TTC549 (cell line): ENCODE results near the gene YKT6.

ENCODE experiments used
- FAIRE-seq: peaks from 2 replicates; lab custom pipeline; 2012; peaks lifted over from hg19 to GRCh38; lab: Jason Lieb, UNC

YKT6 gene

DNA sequence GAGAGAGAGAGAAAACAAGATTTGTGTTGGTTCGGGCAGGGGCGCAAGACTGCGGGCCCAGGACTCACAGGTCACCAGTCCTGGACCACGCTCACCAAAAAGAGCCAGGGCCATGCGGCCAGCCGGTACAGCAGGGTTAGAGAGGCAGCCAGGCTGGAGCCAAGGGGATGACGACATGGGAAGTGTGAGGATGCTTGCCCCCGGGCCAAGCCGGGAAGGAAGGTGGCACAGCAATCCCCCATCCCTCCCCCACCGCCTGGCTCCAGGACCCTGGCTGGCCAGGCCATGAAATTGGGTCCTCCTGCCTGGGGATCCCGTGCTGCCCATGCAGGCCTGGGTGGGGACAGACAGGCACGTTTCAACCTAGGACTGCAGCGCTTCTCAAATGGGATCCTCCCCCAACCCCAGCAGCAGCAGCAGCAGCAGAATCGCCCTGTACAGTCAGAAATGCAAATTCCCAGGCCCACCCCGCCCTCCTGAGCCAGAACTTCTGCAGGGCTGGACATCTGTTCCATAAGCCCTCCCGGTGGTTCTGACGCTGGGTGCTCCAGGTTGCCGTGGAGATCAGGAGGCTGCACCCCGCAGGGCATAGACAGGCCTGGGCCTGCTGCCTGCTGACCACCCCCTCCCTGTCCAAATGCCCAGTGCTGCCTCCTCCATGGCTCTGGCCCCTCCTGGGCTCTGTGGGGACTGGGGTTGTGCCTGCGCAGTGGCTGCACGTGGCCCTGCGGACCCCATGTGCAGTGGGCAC lies 35.0 kb downstream of the YKT6 start:
- no peak for FAIRE-seq

DNA sequence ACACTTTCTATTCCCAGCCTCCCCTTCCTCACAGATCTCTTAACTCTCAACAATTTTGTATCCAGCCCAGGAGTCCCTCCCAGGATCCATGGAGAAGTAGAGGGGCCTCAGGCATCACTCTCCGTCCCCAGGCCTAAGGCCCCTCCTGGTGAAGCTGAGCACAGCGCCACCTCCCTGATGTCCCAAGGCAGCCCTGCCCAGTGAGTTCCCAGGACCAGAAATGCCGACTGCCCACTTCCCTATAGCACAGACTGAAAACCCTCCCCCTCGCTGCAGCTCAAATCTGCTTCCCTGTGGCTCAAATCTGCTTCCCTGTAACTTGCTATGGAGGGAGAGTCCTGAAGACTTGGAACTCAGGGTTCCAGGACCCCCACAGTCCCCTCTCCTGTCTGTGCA lies 35.6 kb downstream of the YKT6 start:
- FAIRE-seq: no peak

DNA sequence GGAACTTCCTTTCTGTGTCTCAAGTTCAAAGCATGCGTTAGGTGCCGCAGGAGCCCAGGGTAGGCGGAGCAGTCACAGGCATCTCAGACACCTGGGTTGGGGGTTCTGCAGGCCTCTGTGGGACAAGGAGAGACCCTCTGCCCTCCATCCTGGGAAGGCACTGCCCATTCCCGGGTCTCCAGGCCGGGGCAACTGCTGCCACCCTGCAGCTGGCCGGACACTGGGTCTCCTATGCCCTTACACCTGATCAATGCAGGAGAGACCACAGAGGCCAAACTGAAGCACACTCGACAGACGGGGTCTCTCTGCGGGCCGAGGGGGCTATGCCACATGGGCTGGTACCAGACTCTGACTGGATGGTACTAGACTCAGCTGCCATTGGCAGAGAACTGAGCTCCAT lies 36.9 kb downstream of the YKT6 start:
- no peak for FAIRE-seq

DNA sequence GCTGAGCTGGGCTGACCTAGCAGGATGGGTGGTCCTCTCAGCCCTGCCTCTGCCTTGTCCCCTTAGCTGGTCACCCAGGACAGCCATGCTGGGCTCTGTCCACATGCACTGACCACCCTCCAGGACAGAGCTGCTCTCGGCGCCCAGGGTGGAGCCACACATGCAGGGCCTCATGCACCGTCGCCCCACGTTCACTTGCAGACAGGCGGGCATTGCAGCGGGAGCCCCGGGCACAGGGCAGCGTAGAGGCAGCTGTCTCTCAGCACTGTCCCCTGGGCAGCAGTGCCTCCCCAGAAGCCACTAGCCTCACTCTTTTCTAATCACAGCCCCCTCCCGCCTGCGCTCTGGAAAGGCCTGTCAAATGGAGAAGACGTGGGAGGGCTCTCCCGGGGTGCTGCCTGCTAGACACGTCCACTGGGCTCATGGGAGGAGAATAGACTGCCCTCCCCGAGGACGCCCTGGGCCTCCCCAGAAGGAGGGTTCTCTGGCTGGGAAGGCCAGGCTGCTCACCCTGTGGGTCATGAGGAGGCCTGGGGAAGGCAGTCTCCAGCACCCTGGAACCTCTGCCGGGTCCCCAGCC lies 37.4 kb downstream of the YKT6 start:
- no peak for FAIRE-seq

DNA sequence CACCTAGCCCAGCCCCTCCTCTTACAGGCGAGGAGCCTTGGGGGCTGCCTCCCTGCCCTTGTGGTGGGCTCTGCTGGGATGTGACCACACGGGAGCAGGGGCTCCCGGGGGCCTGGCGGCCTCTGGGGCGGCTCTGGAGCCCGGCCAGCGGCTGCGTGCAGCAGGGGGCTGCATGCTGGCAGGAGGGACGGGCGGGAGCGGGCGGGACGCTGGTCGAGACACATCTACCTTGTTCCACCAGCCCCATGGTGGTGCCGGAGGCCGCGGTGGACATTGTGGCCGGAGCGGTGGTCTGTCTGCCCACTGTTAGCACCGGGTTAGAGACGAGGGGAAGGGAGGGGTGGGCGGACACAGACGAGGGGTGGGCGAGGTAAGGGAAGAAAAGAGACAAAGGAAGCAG lies 38.6 kb downstream of the YKT6 start:
- no peak for FAIRE-seq

DNA sequence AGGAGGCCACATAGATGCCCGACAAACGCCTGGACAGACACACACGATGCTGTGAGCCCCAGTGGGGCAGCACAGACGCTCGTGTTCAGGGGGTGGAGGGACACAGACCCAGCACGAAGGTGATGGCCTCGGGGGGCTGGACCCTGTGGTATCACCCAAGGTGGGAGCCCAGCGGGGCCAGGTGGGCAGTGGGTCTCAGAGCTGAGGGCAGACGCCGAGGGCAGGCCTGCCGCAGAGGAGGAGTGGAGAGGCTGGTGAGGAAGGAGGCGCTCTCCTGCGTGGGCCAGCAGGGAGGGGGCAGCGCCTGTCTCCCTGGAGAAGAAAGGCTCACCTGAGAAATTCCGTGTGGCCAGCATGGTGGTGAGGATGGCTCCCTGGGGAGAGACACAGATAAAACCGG lies 39.6 kb downstream of the YKT6 start:
- FAIRE-seq: no peak

DNA sequence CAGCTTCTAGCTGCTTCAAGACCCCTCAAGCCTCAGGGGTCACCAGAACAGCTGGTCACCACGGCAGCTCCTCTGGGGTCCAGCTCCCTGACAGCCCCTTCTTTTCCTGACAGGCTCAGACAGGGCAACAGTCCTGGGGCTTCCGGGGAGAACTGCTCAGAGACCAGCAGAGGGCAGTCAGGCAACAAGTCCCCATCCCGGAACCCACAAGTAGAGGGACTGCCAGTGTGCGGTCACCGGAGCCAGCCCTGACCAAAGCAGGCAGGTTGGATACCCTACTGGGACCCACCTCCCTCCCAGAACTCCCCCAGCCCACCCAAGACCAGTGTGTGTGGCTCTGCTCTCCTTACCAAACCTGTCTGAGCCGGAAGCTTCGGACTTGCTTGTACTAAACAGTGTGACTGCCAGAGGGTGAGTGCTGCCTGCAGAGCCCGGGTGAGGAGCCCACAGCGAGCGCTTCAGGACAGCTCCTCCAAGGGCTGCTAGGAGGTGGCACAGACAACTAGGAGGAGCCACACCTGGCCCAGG lies 40.3 kb downstream of the YKT6 start:
- FAIRE-seq: no peak

DNA sequence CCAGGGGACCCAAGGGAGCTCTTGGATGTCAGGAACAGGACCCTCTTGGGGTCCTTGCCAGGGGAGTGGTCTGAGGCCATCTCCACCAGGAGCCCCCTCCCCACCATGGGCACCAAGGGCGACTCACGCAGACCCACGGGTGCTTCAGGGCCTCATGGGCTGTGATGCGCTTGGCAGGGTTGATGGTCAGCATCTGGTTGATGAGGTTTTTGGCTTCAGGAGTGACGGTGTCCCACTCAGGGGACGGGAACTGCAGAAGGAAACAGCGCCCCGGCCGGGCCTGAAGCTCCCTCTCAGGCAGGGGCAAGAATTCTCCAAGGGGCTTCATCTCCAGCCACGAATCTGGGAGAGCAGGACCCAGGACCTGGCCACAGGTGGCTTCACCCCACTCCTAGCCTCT lies 41.3 kb downstream of the YKT6 start:
- FAIRE-seq: no peak

DNA sequence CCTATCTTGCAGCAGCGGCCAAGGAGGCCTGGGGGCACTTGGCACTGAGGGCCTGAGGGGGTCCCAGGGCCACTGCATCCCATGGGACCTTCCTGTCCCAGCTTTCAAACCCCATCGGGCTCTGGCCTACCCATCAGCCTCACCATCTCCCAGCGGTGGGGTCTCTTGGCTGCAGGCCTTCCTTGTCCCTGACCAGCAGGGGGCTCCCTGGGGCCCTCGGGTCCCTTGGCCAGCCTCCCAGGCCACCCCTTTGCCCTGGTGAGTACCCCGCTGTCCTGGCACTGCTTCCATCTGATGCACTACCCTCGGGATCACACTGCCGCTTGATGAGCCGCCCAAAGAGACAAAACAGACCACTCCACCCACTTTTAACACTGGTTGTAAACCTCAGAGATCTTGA lies 43.5 kb downstream of the YKT6 start:
- FAIRE-seq: no peak

DNA sequence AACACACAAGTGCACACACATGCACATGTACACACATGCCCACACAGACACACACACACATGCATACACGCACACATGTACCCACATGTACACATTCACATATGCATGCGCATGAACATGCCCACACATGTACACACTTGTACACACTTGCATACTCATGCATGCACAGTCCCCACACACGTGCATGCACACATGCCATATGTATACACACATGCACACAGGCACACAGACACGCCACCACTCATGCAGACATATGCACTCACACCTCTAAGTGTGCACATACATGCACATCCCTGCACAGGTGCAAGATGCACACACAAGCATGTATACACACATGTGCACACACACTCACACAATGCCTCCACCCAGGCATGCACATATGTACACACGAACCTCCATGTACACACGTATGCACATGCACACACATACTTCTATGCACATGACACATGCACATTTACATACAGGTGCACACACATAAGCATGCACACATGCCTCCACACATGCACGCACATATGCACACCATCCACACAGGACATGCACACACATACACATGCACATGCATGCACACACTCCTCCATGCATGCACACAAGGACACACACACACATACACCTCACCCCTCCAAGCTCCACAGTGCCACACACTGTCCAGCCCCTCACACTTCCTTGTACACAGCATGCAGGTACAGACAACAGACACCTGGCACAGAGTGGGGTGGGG lies 45.8 kb downstream of the YKT6 start:
- no peak for FAIRE-seq

DNA sequence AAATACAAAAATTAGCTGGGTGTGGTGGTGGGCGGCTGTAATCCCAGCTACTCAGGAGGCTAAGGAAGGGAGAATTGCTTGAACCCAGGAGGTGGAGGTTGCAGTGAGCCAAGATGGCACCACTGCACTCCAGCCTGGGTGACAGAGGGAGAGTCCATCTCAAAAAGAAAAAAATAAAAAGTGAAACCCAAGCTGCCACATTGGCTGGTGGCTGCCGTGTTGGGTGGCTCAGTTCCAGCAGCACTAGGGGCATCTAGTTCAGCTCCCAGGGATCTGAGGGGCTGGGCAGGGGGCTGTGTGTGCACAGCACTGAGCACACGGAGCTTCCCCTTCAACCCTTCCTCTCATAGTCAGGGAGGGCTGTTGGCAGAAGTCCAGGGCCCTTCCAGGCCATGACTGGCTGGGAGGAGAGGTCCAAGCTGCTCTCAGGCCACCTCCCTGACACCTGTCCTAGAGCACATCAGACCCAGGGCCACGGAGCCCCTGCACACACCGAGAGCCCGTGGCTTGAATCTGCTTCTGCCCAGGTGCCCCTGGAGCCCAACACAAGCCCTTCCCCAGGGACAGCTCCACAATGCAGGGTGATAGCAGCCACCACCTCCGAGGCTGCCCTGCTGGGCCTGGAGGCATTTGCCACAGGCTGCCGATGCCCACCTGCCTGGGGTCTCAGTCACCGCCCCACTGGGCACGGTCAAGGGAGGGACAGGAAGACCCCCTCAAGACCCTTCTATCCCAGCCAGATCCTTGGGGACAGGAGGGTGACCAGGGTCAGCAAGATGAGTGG lies 47.3 kb downstream of the YKT6 start:
- FAIRE-seq: no peak

DNA sequence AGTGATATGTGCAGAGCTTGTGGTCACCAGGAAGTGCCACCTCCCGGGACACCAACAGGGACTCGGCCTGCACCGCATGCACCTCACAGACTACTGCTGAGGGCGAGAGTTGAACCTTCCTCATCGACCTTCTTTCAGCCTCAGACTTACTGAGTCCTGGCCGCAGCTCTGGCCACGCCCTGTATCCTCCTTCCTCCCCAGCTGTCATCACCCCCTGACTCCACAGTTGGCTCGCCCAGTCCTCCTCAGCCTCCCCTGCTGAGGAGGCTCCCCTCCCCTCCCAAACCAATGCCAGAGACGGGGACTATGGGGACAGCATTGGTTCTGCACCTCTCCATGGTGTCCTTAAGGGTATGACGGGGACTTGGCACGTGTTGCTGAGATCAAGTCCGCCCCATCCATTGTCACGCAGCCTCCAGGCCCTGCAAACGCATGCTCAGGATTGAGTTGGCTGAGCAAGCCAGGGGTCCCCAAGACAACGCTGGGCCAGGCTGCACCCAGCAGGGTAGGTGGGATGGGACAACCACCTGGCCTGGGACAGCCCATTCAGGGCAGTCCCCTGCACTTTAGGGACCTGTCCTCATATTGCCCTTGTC lies 49.0 kb downstream of the YKT6 start:
- FAIRE-seq: no peak

DNA sequence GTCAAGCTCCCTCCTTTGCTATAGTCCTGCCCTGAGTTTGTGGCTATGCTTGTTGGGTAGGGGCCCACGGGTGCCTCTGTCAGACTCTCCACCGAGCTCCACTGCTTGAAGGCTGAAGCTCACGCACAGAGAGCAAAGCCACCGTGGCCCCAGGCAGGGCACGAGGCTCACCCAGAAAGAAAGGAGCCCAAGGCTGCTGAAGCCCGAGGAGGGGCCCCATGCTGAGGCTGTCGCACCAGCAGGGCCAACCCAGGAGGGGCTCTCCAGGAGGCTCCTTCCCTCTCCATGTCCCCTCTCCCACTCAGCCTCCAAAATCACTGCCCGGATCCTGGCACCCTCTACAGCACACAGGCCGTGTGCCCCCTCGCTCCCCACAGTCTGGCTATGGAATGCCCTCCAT lies 50.5 kb downstream of the YKT6 start:
- FAIRE-seq: no peak

DNA sequence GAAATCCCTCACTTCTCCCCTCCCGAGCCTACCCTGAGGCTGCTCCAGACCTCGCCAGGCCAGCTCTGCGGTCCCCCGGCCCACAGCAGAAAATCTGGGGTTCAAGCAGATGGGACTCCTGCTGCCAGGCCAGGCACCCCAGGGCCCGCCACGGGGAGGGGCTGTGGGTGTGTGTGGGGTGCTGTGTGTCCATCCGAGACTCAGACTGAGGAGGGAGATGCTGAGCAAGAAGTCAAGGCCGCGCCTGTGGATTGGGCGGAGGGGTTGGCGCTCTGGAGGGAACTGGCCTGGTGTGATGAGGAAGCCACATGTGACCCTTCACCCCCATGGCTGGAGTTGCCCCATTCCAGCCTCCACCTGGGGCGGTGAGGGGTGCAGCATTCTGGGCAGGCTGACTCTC lies 51.1 kb downstream of the YKT6 start:
- no peak for FAIRE-seq

DNA sequence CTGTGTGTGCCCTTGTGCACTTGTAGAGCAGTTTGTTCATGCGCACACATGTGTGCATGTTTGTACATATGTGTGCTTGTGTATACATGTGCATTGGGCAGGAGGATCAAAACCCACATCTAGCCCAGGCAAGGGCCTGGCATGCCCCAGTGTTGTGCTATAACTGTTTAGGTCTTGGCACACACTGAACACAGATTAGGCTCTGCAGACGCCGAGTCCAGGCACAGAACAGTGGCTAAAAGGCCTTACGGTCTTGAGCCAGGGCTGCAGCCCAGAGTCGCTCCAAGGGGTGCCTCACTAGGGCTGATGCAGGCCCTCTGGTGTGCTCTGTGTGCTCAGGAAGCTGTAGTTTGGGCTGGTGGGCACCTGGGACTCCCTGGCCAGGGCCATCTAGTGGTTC lies 55.7 kb downstream of the YKT6 start:
- no peak for FAIRE-seq

DNA sequence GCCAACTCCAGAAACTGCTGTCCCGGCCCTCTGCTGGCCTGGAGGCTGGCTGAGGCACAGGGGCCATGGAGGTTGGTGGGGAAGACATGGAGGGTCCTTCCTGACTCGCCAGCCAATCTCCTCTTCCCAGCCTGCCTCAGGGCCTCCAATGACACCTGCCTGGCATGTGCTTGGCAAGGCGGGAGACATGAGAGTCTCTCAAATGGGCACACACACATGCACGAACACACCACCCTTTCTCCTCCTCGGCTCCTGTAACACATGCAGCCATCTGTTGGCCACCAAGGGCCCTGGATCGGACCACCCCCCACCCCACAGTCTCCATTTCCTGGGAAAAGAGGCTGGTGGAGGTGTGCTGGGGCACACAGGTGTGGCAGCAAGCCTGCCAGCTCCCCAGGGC lies 56.4 kb downstream of the YKT6 start:
- FAIRE-seq: no peak

DNA sequence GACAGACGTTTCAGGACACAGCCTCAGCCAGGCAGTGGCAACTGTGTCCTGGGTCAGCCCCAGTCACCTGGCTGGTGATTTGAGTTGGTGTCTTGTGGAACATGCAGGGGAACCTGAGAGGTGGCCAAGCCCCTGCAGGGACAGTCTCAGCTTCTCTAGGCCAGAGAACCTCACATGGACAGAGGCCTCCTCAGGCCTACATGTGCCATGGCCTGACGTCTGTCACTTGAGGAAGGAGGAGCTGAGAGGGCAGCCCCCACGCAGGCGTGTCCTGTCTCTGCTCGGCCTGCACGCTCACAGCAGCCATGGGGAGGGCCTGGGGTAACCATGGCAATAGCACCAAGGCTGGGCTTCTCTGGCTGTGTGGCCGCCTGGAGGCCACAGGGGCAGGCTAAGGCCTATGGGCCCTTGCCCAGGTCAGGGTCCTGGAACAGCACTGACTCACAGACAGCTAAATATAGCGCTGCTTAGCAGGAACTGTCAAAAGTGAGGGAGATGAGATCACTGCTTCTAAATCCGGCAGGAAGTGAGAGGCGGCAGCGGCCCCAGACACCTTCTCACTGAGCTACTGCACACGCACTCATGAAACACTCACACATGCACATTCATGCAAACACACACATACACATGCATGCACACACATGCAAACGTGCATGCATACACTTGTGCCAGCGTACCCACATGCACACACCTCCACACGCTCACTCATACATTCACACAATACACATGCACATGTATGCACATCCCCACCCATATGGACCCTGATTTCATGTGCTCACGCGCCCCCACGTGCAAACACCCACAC lies 57.0 kb downstream of the YKT6 start:
- FAIRE-seq: no peak

DNA sequence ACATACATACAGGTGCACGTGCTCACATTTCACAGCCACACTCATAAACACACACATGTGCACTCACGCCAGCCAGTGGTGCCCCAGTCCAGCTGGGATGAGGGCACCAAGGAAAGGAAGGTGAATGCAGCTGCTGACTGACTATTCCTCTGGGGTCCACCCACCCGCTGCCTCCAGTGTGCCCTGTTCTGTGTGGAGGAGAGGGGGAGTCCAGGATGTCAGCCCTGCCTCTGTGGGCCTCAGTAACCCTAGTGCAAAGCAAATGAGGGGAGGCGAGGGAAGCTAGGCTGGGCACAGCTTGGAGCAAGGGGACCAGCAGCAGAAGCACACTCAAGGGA lies 57.6 kb downstream of the YKT6 start:
- FAIRE-seq: no peak

DNA sequence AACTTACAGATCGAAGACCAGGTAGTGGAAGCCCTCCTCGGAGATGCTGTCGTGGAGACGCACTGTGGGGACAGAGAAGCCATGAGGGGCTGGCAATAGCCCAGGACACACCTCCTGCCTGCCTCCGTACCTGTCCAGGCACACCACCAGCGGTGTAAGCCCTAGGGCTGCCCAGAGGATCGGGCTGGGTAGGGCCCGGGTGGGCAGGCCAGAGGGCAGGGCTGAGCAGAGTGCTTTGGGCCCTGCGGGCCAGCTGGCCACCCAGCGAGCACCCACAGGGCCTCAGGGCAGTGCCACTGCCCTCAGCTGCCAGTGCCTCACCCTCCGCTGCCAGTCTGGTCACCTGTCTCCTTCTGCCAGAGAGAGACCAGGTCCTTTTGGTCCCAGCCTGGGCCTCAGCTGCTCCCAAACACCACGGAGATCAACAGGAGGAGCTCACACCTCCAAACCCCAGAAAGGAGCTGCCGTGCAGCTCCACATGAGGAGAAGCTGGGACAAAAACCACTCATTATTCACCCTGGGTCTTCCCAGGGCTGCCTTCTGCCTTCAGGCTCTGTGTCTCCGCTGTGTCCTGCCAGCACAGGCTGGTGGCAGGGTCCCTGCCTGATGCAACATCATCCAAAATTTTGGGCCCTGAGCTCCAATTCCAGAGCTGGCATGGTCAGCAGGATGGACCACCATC lies 58.2 kb downstream of the YKT6 start:
- no peak for FAIRE-seq

DNA sequence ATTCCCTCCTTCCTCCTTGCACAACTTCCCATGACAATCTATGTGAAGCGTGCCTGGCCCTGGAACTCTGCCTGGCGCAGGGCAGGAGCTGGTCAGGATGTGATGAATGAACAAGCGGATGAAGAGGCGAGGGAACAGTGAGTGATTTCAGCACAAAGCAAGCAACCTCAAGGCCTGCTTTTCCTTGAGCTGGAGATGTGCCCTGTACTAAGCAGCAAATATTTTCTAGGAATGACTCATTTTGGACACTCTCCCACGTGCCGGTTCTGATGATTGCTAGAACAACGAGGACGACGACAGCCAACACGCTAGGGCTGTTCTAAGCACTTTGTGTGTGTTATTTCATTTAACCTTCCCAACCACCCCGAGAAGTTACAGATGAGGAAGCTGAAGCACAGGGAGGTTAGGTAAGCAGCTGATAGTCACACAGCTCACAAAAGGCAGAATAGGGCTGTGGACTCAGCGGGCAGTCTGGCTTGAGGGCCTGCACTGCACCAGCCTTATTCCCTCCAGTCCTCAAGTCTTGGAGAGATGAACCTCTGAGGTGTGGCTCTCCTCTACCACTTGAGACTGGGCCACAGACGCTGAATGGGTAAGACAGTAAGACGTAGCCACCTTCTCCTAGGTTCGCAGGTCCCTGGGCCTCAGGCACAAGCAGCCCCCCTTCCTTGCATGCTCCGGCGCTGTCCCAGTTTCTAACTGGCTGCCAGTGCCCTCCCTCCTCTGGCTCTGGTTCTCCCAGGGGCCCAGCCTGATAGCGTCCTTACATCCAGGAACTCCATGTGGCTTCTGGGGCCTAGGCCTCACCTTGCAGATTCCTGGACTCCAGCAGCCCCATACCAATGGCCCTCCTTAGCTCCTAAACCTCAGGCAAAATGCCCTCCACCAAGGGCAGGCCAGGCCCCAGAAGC lies 59.0 kb downstream of the YKT6 start:
- no peak for FAIRE-seq
